ENCODE results near the gene AFAP1L2. TPM values are rescaled to one million over a fixed set of nuclear protein-coding genes. Genes with fewer than 3 reads are reported as not detected.

AFAP1L2 gene
- total RNA-seq, 1 donor from 2014 or later, result 4.8 TPM

- Histone ChIP-seq H4K20me1 (ENCODE audit: low read depth) (no peaks in the 10 kb centered on the region), H3K4me1 (no peaks in the 10 kb centered on the region), H3K4me2 (no peak overlapping the region), H3F3A (ENCODE audit: low read depth) (no peaks in the 10 kb centered on the region), H3K27ac (no peak overlapping the region), H3K9me3 (ENCODE audit: low read depth) (no peaks in the 10 kb centered on the region), H3K9ac (no peak overlapping the region), H3K27me3 (no peaks in the 10 kb centered on the region), H3K36me3 (no peaks in the 10 kb centered on the region), H3K4me3 (no peak overlapping the region), H2AFZ (replicated peaks) (no peak overlapping the region), H3K79me2 (ENCODE audit: low read depth) (no peaks in the 10 kb centered on the region)
- Mint-ChIP-seq H3K27me3 (ENCODE audit: insufficient read depth, low read depth) (peaks cover 4% of the 10 kb centered on the region), H3K27ac (no peak overlapping the region), H3K4me3 (no peak overlapping the region), H3K4me1 (peaks cover 7% of the 10 kb centered on the region), H3K9me3 (no peaks in the 10 kb centered on the region), H3K36me3 (peaks cover 21% of the 10 kb centered on the region)
- TF ChIP-seq EZH2 (IDR thresholded peaks at IDR 0.05) (no peak), CTCF (IDR thresholded peaks at IDR 0.05) (no peak), EZH2phosphoT487 (IDR thresholded peaks at IDR 0.05) (no peak)
- DNase-seq (ENCODE audit: low spot score), result no peak
Measured at GRCh38 chr10:114323023-114323422, 81.3 kb downstream of the AFAP1L2 start.

GRCh38 chr10:114322344-114322743, 82.0 kb downstream of the AFAP1L2 start:
- H3K36me3 ChIP-seq, result no peaks in the 10 kb centered on the region
- peaks cover 5% of the 10 kb centered on the region for H3K4me1 Mint-ChIP-seq
- no peak overlapping the region for H3K4me2 ChIP-seq
- H3K4me3 Mint-ChIP-seq, result no peak overlapping the region
- no peak for DNase-seq (ENCODE audit: low spot score)
- H2AFZ ChIP-seq (replicated peaks), result no peak overlapping the region
- H3K79me2 ChIP-seq (ENCODE audit: low read depth), result no peaks in the 10 kb centered on the region
- H3K4me1 ChIP-seq, result no peaks in the 10 kb centered on the region
- H3F3A ChIP-seq (ENCODE audit: low read depth), result no peaks in the 10 kb centered on the region
- no peaks in the 10 kb centered on the region for H3K9me3 Mint-ChIP-seq
- H3K27me3 Mint-ChIP-seq (ENCODE audit: insufficient read depth, low read depth), result peaks cover 4% of the 10 kb centered on the region
- no peaks in the 10 kb centered on the region for H4K20me1 ChIP-seq (ENCODE audit: low read depth)
- no peak overlapping the region for H3K4me3 ChIP-seq
- no peak for TF ChIP-seq EZH2 (IDR thresholded peaks at IDR 0.05)
- TF ChIP-seq CTCF (IDR thresholded peaks at IDR 0.05), result no peak
- TF ChIP-seq EZH2phosphoT487 (IDR thresholded peaks at IDR 0.05), result no peak
- no peaks in the 10 kb centered on the region for H3K9me3 ChIP-seq (ENCODE audit: low read depth)
- H3K36me3 Mint-ChIP-seq, result peaks cover 21% of the 10 kb centered on the region
- no peak overlapping the region for H3K27ac ChIP-seq
- no peaks in the 10 kb centered on the region for H3K27me3 ChIP-seq
- H3K9ac ChIP-seq, result no peak overlapping the region
- no peak overlapping the region for H3K27ac Mint-ChIP-seq

GRCh38 chr10:114320249-114321116, 83.8 kb downstream of the AFAP1L2 start:
- H3K27me3 Mint-ChIP-seq (ENCODE audit: insufficient read depth, low read depth), result peaks cover 4% of the 10 kb centered on the region

More at GRCh38 chr10:114320249-114321116, 83.8 kb downstream of the AFAP1L2 start:
- no peaks in the 10 kb centered on the region for H3K9me3 Mint-ChIP-seq
- no peak overlapping the region for H3K4me3 Mint-ChIP-seq
- no peak for TF ChIP-seq EZH2phosphoT487 (IDR thresholded peaks at IDR 0.05)
- TF ChIP-seq EZH2 (IDR thresholded peaks at IDR 0.05), result no peak
- TF ChIP-seq CTCF (IDR thresholded peaks at IDR 0.05), result no peak
- peaks cover 21% of the 10 kb centered on the region for H3K36me3 Mint-ChIP-seq
- Histone ChIP-seq H3K27ac (no peak overlapping the region), H3F3A (ENCODE audit: low read depth) (no peaks in the 10 kb centered on the region), H3K9ac (no peak overlapping the region), H3K4me2 (no peak overlapping the region), H3K36me3 (no peaks in the 10 kb centered on the region), H4K20me1 (ENCODE audit: low read depth) (no peaks in the 10 kb centered on the region), H3K27me3 (no peaks in the 10 kb centered on the region), H3K4me3 (no peak overlapping the region), H3K79me2 (ENCODE audit: low read depth) (no peaks in the 10 kb centered on the region), H3K9me3 (ENCODE audit: low read depth) (no peaks in the 10 kb centered on the region), H3K4me1 (no peaks in the 10 kb centered on the region), H2AFZ (replicated peaks) (no peak overlapping the region)
- H3K27ac Mint-ChIP-seq, result no peak overlapping the region
- no peak for DNase-seq (ENCODE audit: low spot score)
- peaks cover 15% of the 10 kb centered on the region for H3K4me1 Mint-ChIP-seq

Measured in neural progenitor cell (in vitro differentiated cells).